Nephron progenitor cell (in vitro differentiated cells): ENCODE measurements around the gene PIK3R1.
A peak's percentile ranks its signal among the peaks of the same experiment; 100 is the strongest.

ENCODE experiments used
- DNase-seq: peaks from one replicate; pipeline ENCODE4 v3.0.0; 2021
- H3K27ac Mint-ChIP-seq: 2 replicates; pipeline ENCODE4 v1.8.0; 2021; ENCODE audit warnings: mild to moderate bottlenecking, moderate library complexity, mixed read lengths
- H3K27me3 Mint-ChIP-seq: 2 replicates; pipeline ENCODE4 v1.8.0; 2021; ENCODE audit warnings: mild to moderate bottlenecking, low read depth, mixed read lengths; ENCODE audit not compliant: poor library complexity
- H3K36me3 Mint-ChIP-seq: 2 replicates; pipeline ENCODE4 v1.8.0; 2021; ENCODE audit warnings: low read depth, mixed read lengths
- H3K4me1 Mint-ChIP-seq: 2 replicates; pipeline ENCODE4 v1.8.0; 2021; ENCODE audit warnings: mixed read lengths
- H3K4me3 Mint-ChIP-seq: 2 replicates; pipeline ENCODE4 v1.8.0; 2021; ENCODE audit warnings: mild to moderate bottlenecking, moderate library complexity, mixed read lengths
- H3K9me3 Mint-ChIP-seq: 2 replicates; pipeline ENCODE4 v1.8.0; 2021; ENCODE audit warnings: mild to moderate bottlenecking, moderate library complexity, mixed read lengths
- CTCF ChIP-seq: fragments of 200-600 bp; sonication (generic); IDR thresholded peaks from 2 replicates; pipeline ENCODE4 v1.5.0; 2021; ENCODE audit warnings: antibody characterized with exemption

PIK3R1 gene

GRCh38 chr5:68219161-68219816 lies 3.7 kb downstream of the PIK3R1 start:
- peaks cover 9% of the 10 kb centered on the region for H3K9me3 Mint-ChIP-seq
- H3K4me1 Mint-ChIP-seq: peaks cover 53% of the 10 kb centered on the region
- H3K27ac Mint-ChIP-seq: no peak overlapping the region
- no peaks in the 10 kb centered on the region for H3K27me3 Mint-ChIP-seq
- H3K36me3 Mint-ChIP-seq: peaks cover 41% of the 10 kb centered on the region
- no peak for DNase-seq
- H3K4me3 Mint-ChIP-seq: peak overlapping the region; percentile 96
- TF ChIP-seq CTCF: no peak

GRCh38 chr5:68220260-68220659 lies 4.7 kb downstream of the PIK3R1 start:
- TF ChIP-seq CTCF: no peak
- Mint-ChIP-seq H3K4me3 (no peak overlapping the region), H3K36me3 (peaks cover 47% of the 10 kb centered on the region), H3K27me3 (no peaks in the 10 kb centered on the region), H3K27ac (no peak overlapping the region), H3K9me3 (peaks cover 9% of the 10 kb centered on the region), H3K4me1 (peaks cover 60% of the 10 kb centered on the region)
- DNase-seq: no peak

GRCh38 chr5:68220914-68221313 lies 5.4 kb downstream of the PIK3R1 start:
- no peak for DNase-seq
- peaks cover 53% of the 10 kb centered on the region for H3K36me3 Mint-ChIP-seq
- H3K4me3 Mint-ChIP-seq: no peak overlapping the region
- H3K9me3 Mint-ChIP-seq: peaks cover 9% of the 10 kb centered on the region
- no peak overlapping the region for H3K27ac Mint-ChIP-seq
- H3K27me3 Mint-ChIP-seq: no peaks in the 10 kb centered on the region
- TF ChIP-seq CTCF: no peak
- H3K4me1 Mint-ChIP-seq: peaks cover 67% of the 10 kb centered on the region

- H3K4me1 Mint-ChIP-seq: peaks cover 71% of the 10 kb centered on the region
- peaks cover 9% of the 10 kb centered on the region for H3K9me3 Mint-ChIP-seq
- H3K27me3 Mint-ChIP-seq: no peaks in the 10 kb centered on the region
- H3K36me3 Mint-ChIP-seq: peaks cover 59% of the 10 kb centered on the region
- no peak overlapping the region for H3K27ac Mint-ChIP-seq
- no peak for TF ChIP-seq CTCF
- no peak for DNase-seq
- no peak overlapping the region for H3K4me3 Mint-ChIP-seq
These were observed 5.9 kb downstream of the PIK3R1 start for GRCh38 chr5:68221488-68221887.

- Mint-ChIP-seq H3K4me1 (peaks cover 72% of the 10 kb centered on the region), H3K36me3 (peaks cover 67% of the 10 kb centered on the region), H3K9me3 (peaks cover 9% of the 10 kb centered on the region), H3K4me3 (no peak overlapping the region), H3K27me3 (no peaks in the 10 kb centered on the region), H3K27ac (no peak overlapping the region)
- no peak for TF ChIP-seq CTCF
- no peak for DNase-seq
These were observed 6.8 kb downstream of the PIK3R1 start for GRCh38 chr5:68222310-68222709.

- Mint-ChIP-seq H3K36me3 (peaks cover 73% of the 10 kb centered on the region), H3K27me3 (no peaks in the 10 kb centered on the region), H3K9me3 (peaks cover 9% of the 10 kb centered on the region), H3K4me1 (peaks cover 72% of the 10 kb centered on the region), H3K4me3 (no peak overlapping the region), H3K27ac (no peak overlapping the region)
- DNase-seq: no peak
- TF ChIP-seq CTCF: no peak
These were observed 7.3 kb downstream of the PIK3R1 start for GRCh38 chr5:68222824-68223354.
